ENCODE results near the gene OR7A5. TPM values are rescaled to one million over a fixed set of nuclear protein-coding genes. Genes with fewer than 3 reads are reported as not detected.
"Not testable (repeated sequence)": the region's sequence is repeated elsewhere in the genome, so short reads cannot be mapped to it uniquely, and the experiment has no call there.

Gene OR7A5
- total RNA-seq: not detected
- long read RNA-seq: 0 reads

GRCh38 chr19:14835011-14835410, at the start of gene OR7A5, which contains the start of gene OR7C1:
Gene OR7A5, minus strand, starts transcription at chr19:14835185. Its CDS starts 6,944 bp downstream, at chr19:14828241.
Gene OR7C1, minus strand, starts transcription at chr19:14835185. Its CDS starts 35,049 bp downstream, at chr19:14800136.
- no peak for DNase-seq (ENCODE audit: low spot score)

- DNase-seq (ENCODE audit: low spot score): no peak
These were observed 36.7 kb upstream of the OR7A5 start for GRCh38 chr19:14871619-14872230.

- DNase-seq (ENCODE audit: low spot score): no peak
These were observed 33.5 kb upstream of the OR7A5 start for GRCh38 chr19:14868497-14868896.

- DNase-seq (ENCODE audit: low spot score): no peak
These were observed 13.8 kb upstream of the OR7A5 start, which contains the start of gene OR7A10 for GRCh38 chr19:14848822-14849221. Gene OR7A10, minus strand, starts transcription at chr19:14848922. Its CDS starts 7,045 bp downstream, at chr19:14841877.

GRCh38 chr19:14843578-14843977, 8.6 kb upstream of the OR7A5 start:
- DNase-seq (ENCODE audit: low spot score): no peak

GRCh38 chr19:14843169-14843568, 8.2 kb upstream of the OR7A5 start:
- DNase-seq (ENCODE audit: low spot score): no peak

GRCh38 chr19:14840206-14840605, 5.2 kb upstream of the OR7A5 start:
- no peak for DNase-seq (ENCODE audit: low spot score)

- DNase-seq (ENCODE audit: low spot score): no peak
These were observed 2.4 kb upstream of the OR7A5 start for GRCh38 chr19:14837391-14837790.

- no peak for DNase-seq (ENCODE audit: low spot score)
These were observed 4.3 kb downstream of the OR7A5 start for GRCh38 chr19:14830702-14831101.

- no peak for DNase-seq (ENCODE audit: low spot score)
These were observed 9.0 kb downstream of the OR7A5 start for GRCh38 chr19:14826006-14826405.

GRCh38 chr19:14821937-14822336, 13.0 kb downstream of the OR7A5 start:
- no peak for DNase-seq (ENCODE audit: low spot score)

GRCh38 chr19:14818588-14818987, 16.4 kb downstream of the OR7A5 start:
- no peak for DNase-seq (ENCODE audit: low spot score)

- DNase-seq (ENCODE audit: low spot score): no peak
These were observed 17.9 kb downstream of the OR7A5 start for GRCh38 chr19:14817052-14817451.

- DNase-seq (ENCODE audit: low spot score): no peak
These were observed 19.9 kb downstream of the OR7A5 start for GRCh38 chr19:14814982-14815652.

GRCh38 chr19:14809272-14810057, 25.5 kb downstream of the OR7A5 start:
- no peak for DNase-seq (ENCODE audit: low spot score)

- DNase-seq (ENCODE audit: low spot score): no peak
These were observed 30.2 kb downstream of the OR7A5 start for GRCh38 chr19:14804765-14805164.

- DNase-seq (ENCODE audit: low spot score): no peak
These were observed 36.2 kb downstream of the OR7A5 start for GRCh38 chr19:14798760-14799159.

- no peak for DNase-seq (ENCODE audit: low spot score)
These were observed 39.0 kb downstream of the OR7A5 start for GRCh38 chr19:14796021-14796420.

GRCh38 chr19:14795078-14795721, 39.8 kb downstream of the OR7A5 start:
- no peak for DNase-seq (ENCODE audit: low spot score)

- not testable (repeated sequence) for DNase-seq (ENCODE audit: low spot score)
These were observed 42.7 kb downstream of the OR7A5 start for GRCh38 chr19:14792250-14792649.

- DNase-seq (ENCODE audit: low spot score): peak; percentile 89
These were observed 48.5 kb downstream of the OR7A5 start for GRCh38 chr19:14786421-14786851.
